Esophagus (tissue), 2 donors: ENCODE data around the gene ADARB2. TPM values are rescaled to one million over a fixed set of nuclear protein-coding genes. Genes with fewer than 3 reads are reported as not detected.
"Not testable (repeated sequence)": the region's sequence is repeated elsewhere in the genome, so short reads cannot be mapped to it uniquely, and the experiment has no call there.

Experiments used
- H3K27ac ChIP-seq, 2 donors: one replicate each; pipeline ENCODE4 v1.5.1; 2013; ENCODE audit warnings: low read depth in 2 of 2, mild to moderate bottlenecking in 2 of 2, inconsistent platforms in 1 of 2, low read length in 1 of 2, moderate library complexity in 1 of 2
- H3K27me3 ChIP-seq, 2 donors: one replicate each; pipeline ENCODE4 v1.6.1; 2013; ENCODE audit warnings: low read length in 2 of 2, control low read depth in 1 of 2, mild to moderate bottlenecking in 1 of 2; ENCODE audit not compliant: insufficient read depth in 2 of 2, control insufficient read depth in 1 of 2
- H3K36me3 ChIP-seq, 2 donors: one replicate each; pipeline ENCODE4 v1.6.1; 2013; ENCODE audit warnings: low read length in 1 of 2; ENCODE audit not compliant: control insufficient read depth in 2 of 2, insufficient read depth in 2 of 2
- H3K4me1 ChIP-seq, 2 donors: one replicate each; pipeline ENCODE4 v1.6.1; 2013; ENCODE audit warnings: low read length in 1 of 2; ENCODE audit not compliant: control insufficient read depth in 2 of 2, insufficient read depth in 2 of 2
- H3K4me3 ChIP-seq, 2 donors: one replicate each; pipeline ENCODE4 v1.5.1; 2013; ENCODE audit warnings: low read length in 2 of 2, mild to moderate bottlenecking in 2 of 2, low read depth in 1 of 2, moderate library complexity in 1 of 2
- H3K9me3 ChIP-seq, 2 donors: one replicate each; pipeline ENCODE4 v1.6.1; 2013; ENCODE audit warnings: mild to moderate bottlenecking in 2 of 2, low read depth in 1 of 2, low read length in 1 of 2, moderate library complexity in 1 of 2; ENCODE audit not compliant: control insufficient read depth in 2 of 2, insufficient read depth in 1 of 2
- WGBS, 2 donors: extraction: QIAGEN DNeasy Blood & Tissue Kit; methylation state at CpG; one replicate each; pipeline ENCODE4 v1.1.7; 2013; 5-methylcytosine and 5-hydroxymethylcytosine counted together
- polyA plus RNA-seq, 2 donors: library from polyadenylated mRNA; stranded (reverse); fragments of 200-250 nt; gene quantifications; one replicate each; pipeline ENCODE4 v1.2.3, GENCODE V29; 2013
- donor health status: healthy with polysubstance abuse.
- donor health status: Bipolar disorder and iron deficiency.

The ADARB2 gene
- polyA plus RNA-seq, 2 donors: 0.33 to 0.65 TPM

GRCh38 chr10:1417574-1417973, 319.8 kb downstream of the ADARB2 start:
- 91 to 95% methylated on average over 10 of the region's 10 CpGs for WGBS, 2 donors
- Histone ChIP-seq H3K9me3 (peaks cover 0 to 3% of the 10 kb centered on the region in 2 donors), H3K4me1 (peaks cover 0 to 2% of the 10 kb centered on the region in 2 donors), H3K36me3 (no peaks in the 10 kb centered on the region), H3K27ac (no peak overlapping the region), H3K27me3 (no peaks in the 10 kb centered on the region), H3K4me3 (no peak overlapping the region)

GRCh38 chr10:1416456-1417037, 320.8 kb downstream of the ADARB2 start:
- H3K4me1 ChIP-seq: peaks cover 0 to 2% of the 10 kb centered on the region in 2 donors
- H3K36me3 ChIP-seq: no peaks in the 10 kb centered on the region
- peaks cover 0 to 3% of the 10 kb centered on the region in 2 donors for H3K9me3 ChIP-seq
- H3K4me3 ChIP-seq: no peak overlapping the region
- H3K27ac ChIP-seq: no peak overlapping the region
- H3K27me3 ChIP-seq: no peaks in the 10 kb centered on the region
- 88 to 93% methylated on average over 8 of the region's 8 CpGs for WGBS, 2 donors

GRCh38 chr10:1414893-1415292, 322.4 kb downstream of the ADARB2 start:
- no peak overlapping the region for H3K27ac ChIP-seq
- no peaks in the 10 kb centered on the region for H3K36me3 ChIP-seq
- peaks cover 0 to 3% of the 10 kb centered on the region in 2 donors for H3K9me3 ChIP-seq
- H3K4me1 ChIP-seq: no peaks in the 10 kb centered on the region
- no peak overlapping the region for H3K4me3 ChIP-seq
- H3K27me3 ChIP-seq: no peaks in the 10 kb centered on the region

- not testable (repeated sequence) for H3K4me3 ChIP-seq, H3K4me1 ChIP-seq, H3K36me3 ChIP-seq, H3K27ac ChIP-seq, H3K27me3 ChIP-seq, H3K9me3 ChIP-seq
- WGBS, 2 donors: 53 to 61% methylated on average over 7 of the region's 7 CpGs
Measured at GRCh38 chr10:1414346-1414745, 323.0 kb downstream of the ADARB2 start.

- Histone ChIP-seq H3K9me3 (peaks cover 0 to 3% of the 10 kb centered on the region in 2 donors), H3K27me3 (no peaks in the 10 kb centered on the region), H3K4me3 (no peak overlapping the region), H3K4me1 (no peaks in the 10 kb centered on the region), H3K27ac (no peak overlapping the region), H3K36me3 (no peaks in the 10 kb centered on the region)
- WGBS, 2 donors: 90 to 91% methylated on average over 7 of the region's 7 CpGs
Measured at GRCh38 chr10:1413823-1414222, 323.5 kb downstream of the ADARB2 start.

- no peaks in the 10 kb centered on the region for H3K27me3 ChIP-seq
- peaks cover 0 to 3% of the 10 kb centered on the region in 2 donors for H3K9me3 ChIP-seq
- 89 to 94% methylated on average over 11 of the region's 11 CpGs for WGBS, 2 donors
- H3K4me1 ChIP-seq: no peaks in the 10 kb centered on the region
- H3K4me3 ChIP-seq: no peak overlapping the region
- H3K36me3 ChIP-seq: no peaks in the 10 kb centered on the region
- H3K27ac ChIP-seq: no peak overlapping the region
Measured at GRCh38 chr10:1413256-1413655, 324.1 kb downstream of the ADARB2 start.

- no peaks in the 10 kb centered on the region for H3K36me3 ChIP-seq
- no peaks in the 10 kb centered on the region for H3K27me3 ChIP-seq
- no peak overlapping the region for H3K27ac ChIP-seq
- peaks cover 0 to 3% of the 10 kb centered on the region in 2 donors for H3K9me3 ChIP-seq
- H3K4me1 ChIP-seq: no peaks in the 10 kb centered on the region
- 66 to 77% methylated on average over 19 of the region's 19 CpGs for WGBS, 2 donors
- H3K4me3 ChIP-seq: no peak overlapping the region
Measured at GRCh38 chr10:1412531-1413189, 324.7 kb downstream of the ADARB2 start.

GRCh38 chr10:1411956-1412355, 325.4 kb downstream of the ADARB2 start:
- H3K36me3 ChIP-seq: no peaks in the 10 kb centered on the region
- no peaks in the 10 kb centered on the region for H3K4me1 ChIP-seq
- no peak overlapping the region for H3K27ac ChIP-seq
- 34 to 37% methylated on average over 17 of the region's 17 CpGs for WGBS, 2 donors
- H3K9me3 ChIP-seq: peaks cover 0 to 3% of the 10 kb centered on the region in 2 donors
- no peaks in the 10 kb centered on the region for H3K27me3 ChIP-seq
- H3K4me3 ChIP-seq: no peak overlapping the region

- H3K36me3 ChIP-seq: no peaks in the 10 kb centered on the region
- 89 to 93% methylated on average over 17 of the region's 17 CpGs for WGBS, 2 donors
- H3K9me3 ChIP-seq: peaks cover 0 to 3% of the 10 kb centered on the region in 2 donors
- H3K27ac ChIP-seq: no peak overlapping the region
- no peaks in the 10 kb centered on the region for H3K4me1 ChIP-seq
- no peaks in the 10 kb centered on the region for H3K27me3 ChIP-seq
- H3K4me3 ChIP-seq: no peak overlapping the region
Measured at GRCh38 chr10:1411451-1411850, 325.9 kb downstream of the ADARB2 start.
